ENCODE results near the gene LARP1B. TPM values are rescaled to one million over a fixed set of nuclear protein-coding genes. Genes with fewer than 3 reads are reported as not detected.

LARP1B gene
- total and polyA plus RNA-seq, 9 of the 15 experiments (the other 6 are each of a cell fraction or from before 2014, with no cell fraction given): 19.2 to 59.7 (median 37.9) TPM

GRCh38 chr4:128177498-128177897 is 116.4 kb downstream of the LARP1B start (continued):
- no peak for TF ChIP-seq ARID2 (IDR thresholded peaks at IDR 0.05)
- TF ChIP-seq GATA2 (CRISPR knock-in tag; IDR thresholded peaks at IDR 0.05): peak; percentile 66
- TF ChIP-seq KDM5B (IDR thresholded peaks at IDR 0.05; ENCODE audit: insufficient replicate concordance, low read depth, low read length): no peak
- TF ChIP-seq ERF (CRISPR knock-in tag; IDR thresholded peaks at IDR 0.05): no peak
- no peak for TF ChIP-seq BRD4 (IDR thresholded peaks at IDR 0.05)
- TF ChIP-seq MYC (IDR thresholded peaks at IDR 0.05; ENCODE audit: low read depth, low read length): peak; percentile 54; the same call in 1 of the 2 replicates
- TF ChIP-seq MYC (CRISPR knock-in tag; IDR thresholded peaks at IDR 0.05; ENCODE audit: borderline replicate concordance, low read depth): no peak
- no peak for TF ChIP-seq CBFA2T3 (IDR thresholded peaks at IDR 0.05)
- no peak for TF ChIP-seq CBX8 (IDR thresholded peaks at IDR 0.05; ENCODE audit: borderline replicate concordance, extremely low read depth, low read depth, low read length, poor library complexity, severe bottlenecking)
- no peak for TF ChIP-seq ELF1 (tag; IDR thresholded peaks at IDR 0.05)
- 0 out of 2 replicates have a peak, but pooled peaks have one; percentile 12 for TF ChIP-seq ADNP (tag; IDR thresholded peaks at IDR 0.05)
- TF ChIP-seq ZNF184 (CRISPR knock-in tag; IDR thresholded peaks at IDR 0.05): no peak
- TF ChIP-seq SOX6 (IDR thresholded peaks at IDR 0.05): 0 out of 2 replicates have a peak, but pooled peaks have one; percentile 8
- no peak for TF ChIP-seq XRCC4 (IDR thresholded peaks at IDR 0.05; ENCODE audit: extremely low read depth, insufficient read depth, insufficient read length)
- no peak for TF ChIP-seq TEAD2 (tag; IDR thresholded peaks at IDR 0.05)
- peak; percentile 93 for TF ChIP-seq NFE2 (IDR thresholded peaks at IDR 0.05; ENCODE audit: low read depth)
- TF ChIP-seq STAG1 (CRISPR knock-in tag; IDR thresholded peaks at IDR 0.05; ENCODE audit: borderline replicate concordance): no peak
- TF ChIP-seq ZNF444 (CRISPR knock-in tag; IDR thresholded peaks at IDR 0.05): no peak
- TF ChIP-seq FOXJ2 (tag; IDR thresholded peaks at IDR 0.05): 0 out of 2 replicates have a peak, but pooled peaks have one; percentile 23
- TF ChIP-seq SRSF1 (IDR thresholded peaks at IDR 0.05; ENCODE audit: low read depth, low read length): no peak
- TF ChIP-seq MEIS2 (IDR thresholded peaks at IDR 0.05; ENCODE audit: partially characterized antibody): peak; percentile 83
- TF ChIP-seq SMARCE1 (IDR thresholded peaks at IDR 0.05): peak; percentile 88
- 0 out of 2 replicates have a peak, but pooled peaks have one; percentile 26 for TF ChIP-seq ZNF592 (IDR thresholded peaks at IDR 0.05)
- no peak for TF ChIP-seq KDM4B (IDR thresholded peaks at IDR 0.05; ENCODE audit: borderline replicate concordance in 2 of 2, low read depth in 1 of 2)
